C4-2B (cell line): Measurements from ENCODE around the gene ZBTB16.

Experiments
- H3K27ac ChIP-seq: fragments of 450-650 bp; 2 replicates; pipeline ENCODE4 v1.5.1; 2017
- CTCF ChIP-seq: fragments of 450-650 bp; conservative IDR thresholded peaks from 2 replicates; pipeline ENCODE4 v1.5.1; 2017; ENCODE audit warnings: mild to moderate bottlenecking
- ZFX ChIP-seq: fragments of 450-650 bp; IDR thresholded peaks from 2 replicates; pipeline ENCODE4 v1.6.1; 2017

ZBTB16 gene

GRCh38 chr11:114059984-114060391 is 477 bp downstream of the ZBTB16 start:
- H3K27ac ChIP-seq, result peak overlapping the region; percentile 99

GRCh38 chr11:114060392-114061047 is 1.0 kb downstream of the ZBTB16 start:
- TF ChIP-seq ZFX, result peak; percentile 52; the same call in 1 of the 2 replicates
- TF ChIP-seq CTCF, result no peak

More at GRCh38 chr11:114059984-114060391, 477 bp downstream of the ZBTB16 start:
- no peak for TF ChIP-seq ZFX
- TF ChIP-seq CTCF, result no peak

GRCh38 chr11:114061048-114061680 is 1.7 kb downstream of the ZBTB16 start:
- peak overlapping the region; percentile 99 for H3K27ac ChIP-seq

More at GRCh38 chr11:114060392-114061047, 1.0 kb downstream of the ZBTB16 start:
- peak overlapping the region; percentile 99 for H3K27ac ChIP-seq

GRCh38 chr11:114061681-114062049 is 2.2 kb downstream of the ZBTB16 start:
- no peak for TF ChIP-seq CTCF
- no peak for TF ChIP-seq ZFX
- H3K27ac ChIP-seq, result peak overlapping the region; percentile 99

More at GRCh38 chr11:114061048-114061680, 1.7 kb downstream of the ZBTB16 start:
- TF ChIP-seq ZFX, result 0 out of 2 replicates have a peak, but pooled peaks have one; percentile 0
- no peak for TF ChIP-seq CTCF

- peak overlapping the region; percentile 99 for H3K27ac ChIP-seq
- TF ChIP-seq CTCF, result no peak
- TF ChIP-seq ZFX, result no peak
Observed at GRCh38 chr11:114062272-114062671, 2.8 kb downstream of the ZBTB16 start.

- peak overlapping the region; percentile 4 for H3K27ac ChIP-seq
Observed at GRCh38 chr11:114063149-114063828, 3.8 kb downstream of the ZBTB16 start.

More at GRCh38 chr11:114063149-114063828, 3.8 kb downstream of the ZBTB16 start:
- TF ChIP-seq CTCF, result no peak
- TF ChIP-seq ZFX, result no peak
